OCI-M2 (cell line): ENCODE data around the gene EIPR1.
"Not testable (repeated sequence)": the region's sequence is repeated elsewhere in the genome, so short reads cannot be mapped to it uniquely, and the experiment has no call there.

ENCODE experiments used
- DNase-seq: peaks from one replicate; lab custom pipeline; 2025; ENCODE audit not compliant: unreplicated experiment; lab: John Stamatoyannopoulos, UW

EIPR1 gene

DNA sequence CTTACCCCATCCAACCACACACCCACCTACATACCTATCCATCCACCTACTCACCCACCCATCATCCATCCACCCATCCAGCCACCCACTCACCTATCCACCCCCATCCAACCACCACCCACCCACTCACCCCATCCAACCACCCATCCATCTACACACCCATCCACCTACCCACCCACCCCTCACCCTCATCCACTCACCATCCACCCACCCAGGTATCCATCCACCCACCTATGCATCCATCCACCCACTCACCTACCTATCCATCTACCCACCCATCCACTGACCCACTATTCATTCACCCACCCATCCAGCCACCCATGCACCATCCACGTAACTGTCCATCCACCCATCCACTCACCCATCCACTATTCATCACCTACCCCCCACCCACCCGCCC, 194.8 kb downstream of the EIPR1 start:
- no peak for DNase-seq

- DNase-seq, result no peak
These were observed 196.1 kb downstream of the EIPR1 start for GRCh38 chr2:3181416-3182010.

- not testable (repeated sequence) for DNase-seq
These were observed 196.8 kb downstream of the EIPR1 start for GRCh38 chr2:3180909-3181221.

GRCh38 chr2:3180082-3180908, 197.3 kb downstream of the EIPR1 start:
- DNase-seq, result no peak

DNA sequence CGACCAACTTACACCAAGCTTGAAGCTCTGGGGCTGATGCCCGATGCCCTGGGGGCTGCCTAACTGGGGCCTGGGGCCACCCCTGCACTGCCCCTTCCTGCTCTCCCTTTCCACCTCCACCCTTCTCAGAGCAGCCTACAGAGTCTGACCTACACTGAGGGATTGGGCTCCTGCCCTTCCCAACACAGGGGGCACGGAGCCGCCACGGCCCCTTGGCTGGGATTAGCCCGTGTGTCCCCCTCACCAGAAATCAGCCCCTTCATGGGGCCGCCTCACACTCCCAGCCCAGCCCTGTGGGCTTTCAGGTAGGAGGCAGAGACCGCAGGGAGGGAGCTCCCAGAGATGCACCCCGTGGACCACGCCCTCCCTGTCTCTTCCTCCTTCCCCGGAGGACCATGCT, 198.0 kb downstream of the EIPR1 start:
- DNase-seq, result no peak

GRCh38 chr2:3179208-3179607, 198.4 kb downstream of the EIPR1 start:
- DNase-seq, result no peak

DNA sequence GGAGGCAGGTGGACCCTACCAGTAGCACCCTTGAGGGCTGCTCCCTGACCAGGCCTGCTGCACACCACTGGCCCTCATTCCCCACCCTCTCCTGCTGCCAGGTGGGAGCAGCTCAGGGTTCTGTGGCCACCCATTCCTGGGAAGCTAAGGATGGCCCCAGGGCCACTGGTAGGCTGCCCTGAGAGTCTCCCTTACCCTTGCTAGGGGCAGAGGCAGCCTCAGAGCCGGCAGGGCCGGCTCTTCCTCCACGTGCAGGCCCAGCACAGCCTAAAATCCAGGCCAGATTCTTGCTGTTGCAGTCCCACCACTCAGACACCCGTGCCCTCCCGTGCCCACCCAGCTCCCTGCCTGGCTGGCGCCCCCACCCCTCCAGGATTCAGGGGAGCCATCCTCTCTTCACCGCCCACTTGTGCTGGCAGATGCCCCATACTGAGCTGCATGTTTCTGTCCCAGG, 199.0 kb downstream of the EIPR1 start:
- DNase-seq, result no peak

DNA sequence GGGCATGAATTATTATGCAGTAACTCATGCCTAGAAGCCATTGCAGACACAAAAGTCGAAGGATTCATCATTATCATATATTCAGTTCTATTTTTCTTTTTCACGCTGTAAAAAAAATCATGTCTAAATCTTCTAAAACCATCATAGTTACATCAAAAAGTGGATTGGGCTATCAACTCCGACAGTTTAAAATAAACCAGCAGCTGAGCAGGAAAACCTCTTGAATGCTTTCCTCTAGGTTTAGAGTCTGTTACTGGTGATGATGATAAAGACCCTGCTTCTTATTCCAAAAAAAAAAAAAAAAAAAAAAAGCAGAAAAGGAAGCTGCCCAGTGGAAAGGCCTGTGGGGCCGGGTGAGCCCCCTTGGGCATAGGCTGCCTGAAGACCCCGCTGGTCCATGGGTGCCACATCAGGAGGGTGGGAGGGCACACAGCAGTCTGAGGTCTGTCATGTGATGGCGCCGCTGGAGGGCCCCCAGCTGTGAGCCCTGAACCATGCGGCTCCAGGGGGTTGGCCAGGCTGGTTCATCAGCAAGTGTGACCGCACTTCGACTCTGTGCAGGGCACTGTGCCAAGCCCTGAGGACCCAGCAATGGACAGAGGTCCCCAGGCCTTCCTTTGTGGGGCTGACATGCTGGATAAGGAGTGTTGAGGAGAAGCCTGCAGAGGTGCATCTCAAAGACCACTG, 199.6 kb downstream of the EIPR1 start:
- DNase-seq, result no peak

GRCh38 chr2:3176869-3177255, 200.8 kb downstream of the EIPR1 start:
- DNase-seq, result no peak

DNA sequence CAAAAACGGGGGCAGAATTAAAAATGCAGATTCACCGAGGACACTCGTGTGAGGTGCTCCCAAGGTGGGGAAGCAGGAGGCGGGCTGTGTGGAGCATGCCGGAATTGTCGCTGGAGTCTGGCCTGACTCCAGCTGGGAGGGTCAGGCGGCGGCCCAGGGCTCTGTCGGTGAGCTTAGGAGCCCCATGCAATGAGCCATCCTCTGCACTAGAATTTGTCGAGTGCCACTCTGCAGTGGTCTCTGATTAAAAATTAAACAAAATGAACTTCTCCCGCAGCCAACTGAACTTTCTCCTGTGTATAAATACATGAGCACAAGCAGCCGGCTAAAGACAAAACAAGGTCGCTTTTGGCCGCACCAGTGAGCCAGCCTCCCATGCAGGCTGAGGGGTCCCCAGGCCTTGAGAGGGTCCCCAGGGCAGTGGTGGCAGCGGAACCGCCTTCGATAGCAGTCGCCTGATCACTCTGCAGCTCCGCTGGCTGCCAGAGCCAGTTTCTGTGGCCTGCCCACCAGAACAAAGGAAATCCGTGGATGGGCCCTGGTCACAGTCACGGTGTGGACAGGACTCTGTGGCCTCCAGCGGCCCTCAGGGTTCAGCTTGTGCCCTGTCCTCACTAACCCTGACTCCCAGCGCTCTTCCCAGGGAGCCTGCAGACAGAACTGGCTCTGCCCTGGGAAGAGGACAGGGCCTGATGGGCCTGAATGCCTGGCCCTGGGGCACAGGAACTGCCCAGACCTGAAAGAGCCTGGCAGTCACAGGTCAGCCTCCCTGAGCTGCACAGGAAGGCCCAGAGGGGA, 201.3 kb downstream of the EIPR1 start:
- DNase-seq, result no peak

DNA sequence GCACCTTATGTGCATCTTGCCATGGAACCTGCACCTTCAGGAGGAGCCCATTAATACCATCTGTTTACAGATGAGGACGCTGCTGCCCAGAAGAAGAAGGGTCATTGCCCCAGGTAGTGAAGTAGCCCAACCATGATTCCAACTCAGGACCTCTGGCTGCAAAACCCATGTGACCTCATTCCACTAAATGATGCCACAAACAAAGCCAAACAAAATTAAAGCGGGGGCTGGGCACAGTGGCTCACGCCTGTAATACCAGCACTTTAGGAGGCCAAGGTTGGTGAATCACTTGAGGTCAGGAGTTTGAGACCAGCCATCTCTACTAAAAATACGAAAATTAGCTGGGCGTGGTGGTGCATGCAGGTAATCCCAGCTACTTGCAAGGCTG, 202.1 kb downstream of the EIPR1 start:
- no peak for DNase-seq

DNA sequence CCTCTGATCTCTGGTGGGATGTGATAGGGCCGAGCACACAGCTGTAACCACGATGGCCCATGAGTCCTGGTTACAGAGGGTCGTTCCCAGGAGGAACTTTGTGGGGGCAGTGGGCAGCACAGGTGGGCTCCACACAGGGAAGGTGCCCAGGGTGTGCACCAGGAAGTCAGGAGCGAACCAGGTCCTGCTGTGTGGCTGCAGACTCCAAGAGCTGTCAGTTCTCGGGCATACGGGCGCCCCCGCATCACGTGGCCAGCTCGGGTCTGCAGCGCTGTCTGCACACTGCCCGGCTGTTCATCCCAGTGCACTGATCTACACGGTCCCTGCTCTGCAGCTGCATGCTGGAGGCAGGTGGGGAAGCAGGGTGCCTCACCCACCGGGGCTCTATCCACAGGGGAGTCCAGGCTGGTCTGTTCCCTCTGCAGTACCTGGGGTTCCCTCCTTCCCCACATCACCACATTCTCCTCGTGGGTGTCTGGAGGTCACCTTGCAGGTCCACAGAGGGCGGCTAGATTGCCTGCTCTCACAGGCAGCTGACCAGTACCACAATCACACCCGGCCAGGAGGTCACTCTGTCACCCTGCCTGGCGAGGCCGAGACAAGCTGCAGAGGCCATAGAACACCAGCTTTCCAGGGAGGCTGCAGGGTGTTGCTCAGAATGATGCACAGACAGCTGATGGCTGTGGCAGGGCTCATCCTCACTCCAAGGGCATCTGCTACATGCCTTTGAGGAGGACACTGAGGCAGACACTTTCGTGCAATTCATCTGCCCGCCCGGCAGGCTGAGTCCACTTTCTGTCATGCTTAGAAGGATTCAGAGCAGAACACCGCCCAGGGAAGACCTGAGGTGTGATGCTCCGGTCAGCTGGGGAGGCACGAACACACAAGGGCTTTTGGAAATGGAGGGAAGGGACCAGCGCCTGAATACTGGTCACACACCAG, 202.7 kb downstream of the EIPR1 start:
- no peak for DNase-seq

DNA sequence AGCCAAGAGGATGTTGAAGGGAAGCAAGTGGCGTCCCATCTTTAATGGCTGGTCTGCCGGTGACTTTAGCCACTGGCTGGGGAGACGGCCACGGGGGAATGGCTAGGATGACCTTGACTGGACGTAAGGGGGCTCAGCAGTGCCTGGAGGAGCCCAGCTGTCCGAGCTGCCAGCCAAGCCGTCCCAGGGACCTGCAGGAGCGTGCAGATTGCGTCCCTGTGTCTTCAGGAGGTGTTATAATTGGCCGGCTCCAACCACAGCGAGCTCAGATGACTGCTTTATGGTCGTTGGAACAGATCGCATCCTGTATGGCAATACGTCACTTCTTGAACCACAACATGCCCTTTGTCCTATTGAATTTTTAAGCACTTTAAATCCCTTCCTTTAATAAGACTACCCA, 204.6 kb downstream of the EIPR1 start:
- DNase-seq, result no peak

GRCh38 chr2:3172265-3172935, 205.2 kb downstream of the EIPR1 start:
- no peak for DNase-seq

DNA sequence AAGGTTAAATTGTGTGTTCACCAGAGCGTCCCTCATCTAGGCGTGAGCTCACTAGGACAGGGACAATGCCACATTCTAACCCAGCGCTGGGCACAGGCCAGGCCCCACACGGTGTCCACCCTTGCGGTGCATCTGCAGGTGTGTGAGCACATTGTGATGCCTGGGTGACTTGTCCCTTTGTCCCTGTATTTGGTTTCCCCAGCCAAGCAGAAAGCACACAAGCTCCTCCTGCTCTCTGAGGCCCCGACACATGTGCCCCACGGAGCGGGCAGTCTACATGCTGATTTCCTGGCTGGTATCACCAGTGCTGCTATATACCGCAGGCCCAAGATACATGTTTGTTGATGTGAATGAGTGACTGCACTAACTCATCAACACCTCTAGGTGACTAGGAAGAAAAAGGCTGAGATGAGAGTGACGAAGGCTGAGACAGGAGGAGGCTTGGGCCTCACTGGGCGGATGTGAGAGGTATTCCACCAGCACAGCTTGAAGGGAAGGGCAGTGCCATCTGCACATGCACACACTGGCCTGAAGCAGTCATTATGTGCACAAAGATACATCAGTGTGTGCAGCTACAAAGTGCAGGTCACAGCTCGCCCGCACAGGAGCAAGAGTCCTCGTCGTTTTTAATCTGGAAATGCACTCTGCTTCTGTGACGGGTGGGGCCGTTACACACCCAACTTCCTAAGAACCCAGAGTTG, 205.9 kb downstream of the EIPR1 start:
- no peak for DNase-seq

GRCh38 chr2:3170792-3171455, 206.7 kb downstream of the EIPR1 start:
- DNase-seq, result no peak

GRCh38 chr2:3169106-3169870, 208.3 kb downstream of the EIPR1 start:
- DNase-seq, result no peak
